Ectodermal cell (in vitro differentiated cells): ENCODE measurements around the gene OTOP2.
"Not testable (repeated sequence)": the region's sequence is repeated elsewhere in the genome, so short reads cannot be mapped to it uniquely, and the experiment has no call there.

Experiments
- H3K27ac ChIP-seq: 2 replicates; pipeline ENCODE4 v1.7.0; 2013; ENCODE audit warnings: mild to moderate bottlenecking, low read depth, low read length; ENCODE audit not compliant: insufficient read depth, poor library complexity, severe bottlenecking
- H3K27me3 ChIP-seq: 2 replicates; pipeline ENCODE4 v1.7.0; 2013; ENCODE audit warnings: mild to moderate bottlenecking, low read length; ENCODE audit not compliant: insufficient read depth, control insufficient read depth, poor library complexity, severe bottlenecking
- H3K36me3 ChIP-seq: one replicate; pipeline ENCODE4 v1.7.0; 2013; ENCODE audit warnings: low read length; ENCODE audit not compliant: control insufficient read depth, insufficient read depth
- H3K4me1 ChIP-seq: one replicate; pipeline ENCODE4 v1.7.0; 2013; ENCODE audit warnings: low read length; ENCODE audit not compliant: control insufficient read depth, insufficient read depth
- H3K4me3 ChIP-seq: 2 replicates; pipeline ENCODE4 v1.7.0; 2013; ENCODE audit warnings: low read depth, low read length, control low read depth; ENCODE audit not compliant: insufficient read depth
- H3K9me3 ChIP-seq: 2 replicates; pipeline ENCODE4 v1.7.0; 2013; ENCODE audit warnings: mild to moderate bottlenecking, low read length, moderate library complexity; ENCODE audit not compliant: control insufficient read depth
- WGBS, 2 experiments: methylation state at CpG; one replicate each; pipeline ENCODE4 v1.1.7; 2013; ENCODE audit warnings: missing lambda C conversion rate in 2 of 2; 5-methylcytosine and 5-hydroxymethylcytosine counted together

Gene OTOP2

GRCh38 chr17:74972107-74972972 is 48.3 kb downstream of the OTOP2 start, which contains the start of gene HID1:
HID1 (minus strand) TSS chr17:74972759; CDS start chr17:74972656, 103 bp downstream.
- WGBS, 2 experiments: 0 to 1% methylated on average over 95 of the region's 95 CpGs
- Histone ChIP-seq H3K4me3 (peak within 1 kb of the TSS; percentile 49), H3K36me3 (no peaks in the 10 kb centered on the region), H3K9me3 (no peaks in the 10 kb centered on the region), H3K4me1 (peaks cover 5% of the 10 kb centered on the region), H3K27ac (no peak within 1 kb of the TSS), H3K27me3 (peaks cover 64% of the 10 kb centered on the region)

GRCh38 chr17:74972973-74973328 is 48.9 kb downstream of the OTOP2 start:
- Histone ChIP-seq H3K4me3 (no peak overlapping the region), H3K9me3 (no peaks in the 10 kb centered on the region), H3K4me1 (peaks cover 5% of the 10 kb centered on the region), H3K27me3 (peaks cover 64% of the 10 kb centered on the region), H3K27ac (no peak overlapping the region), H3K36me3 (no peaks in the 10 kb centered on the region)
- WGBS, 2 experiments: 18 to 20% methylated on average over 17 of the region's 17 CpGs

GRCh38 chr17:74975943-74976342 is 51.9 kb downstream of the OTOP2 start:
- Histone ChIP-seq H3K4me1 (peaks cover 5% of the 10 kb centered on the region), H3K27ac (no peak overlapping the region), H3K9me3 (no peaks in the 10 kb centered on the region), H3K36me3 (no peaks in the 10 kb centered on the region), H3K27me3 (peaks cover 58% of the 10 kb centered on the region), H3K4me3 (no peak overlapping the region)
- WGBS, 2 experiments: 78 to 91% methylated on average over 4 of the region's 4 CpGs

- H3K27me3 ChIP-seq: peaks cover 39% of the 10 kb centered on the region
Observed at GRCh38 chr17:74977802-74978201, 53.7 kb downstream of the OTOP2 start.

GRCh38 chr17:74978240-74978639 is 54.2 kb downstream of the OTOP2 start:
- Histone ChIP-seq H3K27me3 (peaks cover 35% of the 10 kb centered on the region), H3K36me3 (no peaks in the 10 kb centered on the region), H3K4me3 (no peak overlapping the region), H3K4me1 (peaks cover 4% of the 10 kb centered on the region), H3K27ac (no peak overlapping the region), H3K9me3 (no peaks in the 10 kb centered on the region)
- WGBS, 2 experiments: 80% methylated on average over 3 of the region's 3 CpGs

More at GRCh38 chr17:74977802-74978201, 53.7 kb downstream of the OTOP2 start:
- Histone ChIP-seq H3K4me1 (no peaks in the 10 kb centered on the region), H3K27ac (no peak overlapping the region), H3K4me3 (no peak overlapping the region), H3K36me3 (no peaks in the 10 kb centered on the region), H3K9me3 (no peaks in the 10 kb centered on the region)
- WGBS, 2 experiments: 94 to 98% methylated on average over 1 to 3 of the region's 3 CpGs

GRCh38 chr17:74979408-74980146 is 55.5 kb downstream of the OTOP2 start:
- no peak overlapping the region for H3K27ac ChIP-seq
- H3K4me1 ChIP-seq: peaks cover 7% of the 10 kb centered on the region
- no peaks in the 10 kb centered on the region for H3K9me3 ChIP-seq
- peaks cover 22% of the 10 kb centered on the region for H3K27me3 ChIP-seq
- no peak overlapping the region for H3K4me3 ChIP-seq
- H3K36me3 ChIP-seq: no peaks in the 10 kb centered on the region
- WGBS, 2 experiments: 84 to 86% methylated on average over 17 of the region's 17 CpGs

GRCh38 chr17:74981318-74981978 is 57.4 kb downstream of the OTOP2 start:
- Histone ChIP-seq H3K27me3 (peaks cover 4% of the 10 kb centered on the region), H3K27ac (no peak overlapping the region), H3K9me3 (no peaks in the 10 kb centered on the region), H3K4me3 (peak overlapping the region; percentile 87), H3K4me1 (peaks cover 7% of the 10 kb centered on the region), H3K36me3 (no peaks in the 10 kb centered on the region)
- WGBS, 2 experiments: 85 to 86% methylated on average over 16 of the region's 16 CpGs

- 1% methylated on average over 61 of the region's 61 CpGs for WGBS, 2 experiments
Observed at GRCh38 chr17:74981979-74982662, 58.0 kb downstream of the OTOP2 start.

GRCh38 chr17:74982663-74983313 is 58.7 kb downstream of the OTOP2 start:
- WGBS, 2 experiments: 28 to 31% methylated on average over 14 of the region's 14 CpGs
- Histone ChIP-seq H3K4me3 (peak overlapping the region; percentile 87), H3K27ac (peak overlapping the region; percentile 75)
- H3K36me3 ChIP-seq, H3K4me1 ChIP-seq, H3K9me3 ChIP-seq, H3K27me3 ChIP-seq: not testable (repeated sequence)

More at GRCh38 chr17:74981979-74982662, 58.0 kb downstream of the OTOP2 start:
- peak overlapping the region; percentile 87 for H3K4me3 ChIP-seq
- H3K27ac ChIP-seq: peak overlapping the region; percentile 75
- H3K9me3 ChIP-seq: no peaks in the 10 kb centered on the region
- peaks cover 7% of the 10 kb centered on the region for H3K4me1 ChIP-seq
- H3K36me3 ChIP-seq: no peaks in the 10 kb centered on the region
- H3K27me3 ChIP-seq: peaks cover 4% of the 10 kb centered on the region
